ENCODE measurements around the gene ZNF598.

The ZNF598 gene

GRCh38 chr16:1990101-1990350 is 19.6 kb downstream of the ZNF598 start:
- no peak for DNase-seq

DNA sequence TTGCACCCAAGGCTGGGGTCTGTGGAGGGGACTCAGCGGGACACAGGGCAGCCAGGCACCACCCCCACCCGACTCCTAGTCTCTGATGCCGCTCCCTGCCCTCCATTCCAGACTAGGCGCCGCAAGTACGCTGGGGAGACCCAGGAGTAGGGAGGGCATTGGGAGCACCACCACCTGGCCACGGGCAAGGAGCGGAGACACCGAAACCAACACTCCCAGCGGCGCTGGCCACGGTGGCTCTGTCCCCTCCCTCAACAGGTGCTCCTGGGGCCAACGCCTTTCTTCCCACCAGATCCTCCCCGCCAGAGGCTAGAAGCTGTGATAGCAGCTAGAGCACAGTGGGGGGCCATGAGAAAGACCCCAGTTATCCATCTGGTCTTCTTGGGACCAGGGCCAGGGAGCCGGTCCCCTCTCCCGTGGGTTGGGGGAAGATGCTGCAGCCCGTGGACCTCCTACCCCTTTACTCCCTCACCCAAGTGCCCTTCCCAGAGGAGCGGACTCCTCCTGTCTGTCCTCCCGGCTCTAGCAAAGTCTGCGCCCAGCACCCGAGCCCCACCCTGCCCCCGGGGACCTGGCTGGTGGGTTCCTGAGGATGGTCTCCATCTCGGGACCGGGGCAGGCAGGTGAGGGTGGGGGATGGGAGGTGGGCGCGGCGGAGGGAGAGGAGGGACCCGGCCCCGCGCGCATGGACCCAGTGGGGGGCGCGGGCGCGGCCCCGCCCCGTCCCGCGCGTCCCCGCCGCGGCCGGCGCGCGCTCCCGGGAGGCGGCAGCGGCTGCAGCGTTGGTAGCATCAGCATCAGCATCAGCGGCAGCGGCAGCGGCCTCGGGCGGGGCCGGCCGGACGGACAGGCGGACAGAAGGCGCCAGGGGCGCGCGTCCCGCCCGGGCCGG is 20.2 kb downstream of the ZNF598 start, which contains the start of gene SYNGR3:
SYNGR3 (plus strand) TSS at position 762 of the 892 bp plus-strand sequence. CDS start 133 bp downstream, outside the sequence.
- DNase-seq = no peak

DNA sequence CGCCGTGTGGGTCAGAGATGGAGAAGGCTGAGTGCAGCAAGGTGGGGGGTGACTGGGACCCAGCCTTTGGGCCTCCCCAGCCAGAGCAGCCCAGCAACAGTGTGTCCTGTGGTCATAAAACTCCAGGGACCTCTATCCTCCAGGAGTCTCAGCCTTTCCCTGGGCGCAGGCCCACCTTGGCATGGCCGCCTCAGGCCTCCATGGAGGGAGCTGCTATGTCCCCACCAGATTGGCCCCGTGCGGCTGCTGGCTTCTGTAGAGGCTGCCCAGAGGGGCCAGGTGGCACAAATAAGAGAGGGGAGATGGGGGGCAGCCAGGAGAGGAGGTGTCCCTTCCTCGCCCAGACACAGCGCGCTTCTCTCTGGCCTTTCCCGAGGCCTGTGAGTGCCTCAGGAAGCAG is 22.4 kb downstream of the ZNF598 start:
- DNase-seq = no peak

DNA sequence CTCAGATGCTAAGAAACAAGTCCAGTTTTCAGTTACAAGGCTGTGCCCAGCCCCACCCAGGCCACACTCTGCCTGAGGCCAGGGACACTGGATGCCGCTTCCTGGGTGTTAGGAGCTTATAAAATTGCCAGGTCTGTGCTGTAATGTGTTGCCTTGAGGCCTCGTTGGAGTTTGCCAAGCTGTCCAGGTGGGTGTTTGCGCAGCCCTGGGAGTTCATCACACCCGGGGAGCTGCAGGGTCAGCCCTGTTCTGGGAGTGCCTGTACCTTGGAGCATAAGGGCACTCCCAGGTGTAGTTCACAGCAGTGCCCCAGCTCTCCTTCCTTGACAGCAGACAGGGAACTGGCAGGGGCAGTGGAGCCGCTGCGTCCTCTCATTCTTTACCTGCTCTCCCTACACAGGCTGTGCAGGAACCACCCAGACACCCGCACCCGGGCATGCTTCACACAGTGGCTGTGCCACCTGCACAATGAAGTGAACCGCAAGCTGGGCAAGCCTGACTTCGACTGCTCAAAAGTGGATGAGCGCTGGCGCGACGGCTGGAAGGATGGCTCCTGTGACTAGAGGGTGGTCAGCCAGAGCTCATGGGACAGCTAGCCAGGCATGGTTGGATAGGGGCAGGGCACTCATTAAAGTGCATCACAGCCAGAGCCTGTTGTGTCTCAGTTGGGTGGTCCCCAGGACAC is 24.0 kb downstream of the ZNF598 start:
- no peak for DNase-seq

- no peak for DNase-seq
These were observed 25.0 kb downstream of the ZNF598 start for GRCh38 chr16:1984347-1985225.

GRCh38 chr16:1983544-1984346 is 25.9 kb downstream of the ZNF598 start, which contains the start of gene GFER:
GFER (plus strand) TSS chr16:1984193; CDS start chr16:1984219, 26 bp downstream.
- DNase-seq = peak; percentile 72

DNA sequence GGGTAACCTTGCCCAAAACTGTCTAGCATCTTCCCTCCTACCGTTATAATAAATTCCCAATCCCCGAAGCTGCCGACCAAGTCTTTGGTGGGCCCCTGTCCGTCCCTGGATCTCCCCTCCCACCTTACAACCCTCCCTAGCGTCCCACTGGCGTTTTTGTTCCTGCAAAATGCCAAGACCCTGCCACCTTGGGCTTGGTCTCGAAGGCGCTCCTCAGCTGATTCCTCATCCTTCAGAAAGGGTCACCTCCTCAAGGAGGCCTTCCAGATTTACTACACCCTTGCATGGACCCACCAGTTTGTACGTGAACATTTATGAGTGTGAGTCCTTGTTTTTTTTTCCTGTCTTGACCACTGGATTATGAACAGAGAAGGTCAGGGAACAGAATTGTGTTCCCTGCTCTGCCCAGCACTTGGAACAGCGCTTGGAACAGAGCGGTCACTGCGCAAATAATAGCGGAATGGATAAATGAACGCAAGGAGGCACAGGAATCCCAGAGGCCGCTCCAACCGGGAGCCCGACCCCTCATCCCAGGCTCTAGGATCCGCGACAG is 26.6 kb downstream of the ZNF598 start:
- DNase-seq = no peak

DNA sequence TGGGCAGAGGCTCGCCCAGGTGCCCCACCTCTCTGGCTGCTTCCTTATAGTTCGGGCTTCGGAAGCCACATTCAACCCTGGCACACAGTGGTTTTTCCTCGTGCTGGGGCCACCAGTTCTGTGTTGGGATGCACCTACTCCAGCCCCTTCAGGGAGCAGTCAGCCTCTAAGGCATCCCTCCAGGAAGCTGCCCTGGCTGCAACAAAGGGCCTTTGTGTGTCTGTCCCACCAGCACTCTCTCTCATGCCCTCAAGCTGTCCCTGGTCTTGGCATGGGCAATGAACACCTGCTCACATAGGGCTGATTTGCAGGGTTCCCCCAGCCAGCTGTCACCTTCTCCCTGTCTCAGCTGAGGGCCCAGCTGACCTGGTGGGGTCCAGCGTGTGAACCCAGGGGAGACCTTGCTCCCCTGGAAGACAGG is 27.6 kb downstream of the ZNF598 start:
- no peak for DNase-seq

DNA sequence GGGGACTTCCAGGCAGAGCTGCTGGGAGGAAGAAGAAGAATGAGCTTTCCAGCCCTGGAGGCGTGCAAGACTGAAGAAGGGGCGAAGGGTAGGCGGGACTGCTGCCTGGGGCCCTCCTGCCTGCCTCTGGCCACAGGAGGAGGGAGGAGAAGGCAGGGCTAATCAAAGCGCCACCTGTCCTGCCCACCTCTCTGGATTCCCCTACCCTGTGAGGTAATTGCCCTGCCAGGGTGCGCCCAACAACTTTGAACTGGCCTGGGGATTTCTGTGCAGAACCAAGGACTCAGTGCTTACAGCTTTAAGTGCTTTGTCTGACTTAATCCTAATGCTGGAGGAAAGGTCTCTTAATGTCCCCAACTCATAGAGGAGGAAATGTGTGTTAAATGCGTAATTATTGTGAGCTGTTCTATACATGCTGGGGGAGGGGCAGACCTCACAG is 28.2 kb downstream of the ZNF598 start, which contains the start of gene NOXO1:
NOXO1 (minus strand) TSS at position 72 of the 439 bp plus-strand sequence. CDS start 290 bp downstream, outside the sequence.
- no peak for DNase-seq

GRCh38 chr16:1980770-1981087 is 28.9 kb downstream of the ZNF598 start:
- no peak for DNase-seq

- no peak for DNase-seq
These were observed 29.4 kb downstream of the ZNF598 start for GRCh38 chr16:1980030-1980769.

- DNase-seq = no peak
These were observed 30.2 kb downstream of the ZNF598 start for GRCh38 chr16:1979271-1980029.

DNA sequence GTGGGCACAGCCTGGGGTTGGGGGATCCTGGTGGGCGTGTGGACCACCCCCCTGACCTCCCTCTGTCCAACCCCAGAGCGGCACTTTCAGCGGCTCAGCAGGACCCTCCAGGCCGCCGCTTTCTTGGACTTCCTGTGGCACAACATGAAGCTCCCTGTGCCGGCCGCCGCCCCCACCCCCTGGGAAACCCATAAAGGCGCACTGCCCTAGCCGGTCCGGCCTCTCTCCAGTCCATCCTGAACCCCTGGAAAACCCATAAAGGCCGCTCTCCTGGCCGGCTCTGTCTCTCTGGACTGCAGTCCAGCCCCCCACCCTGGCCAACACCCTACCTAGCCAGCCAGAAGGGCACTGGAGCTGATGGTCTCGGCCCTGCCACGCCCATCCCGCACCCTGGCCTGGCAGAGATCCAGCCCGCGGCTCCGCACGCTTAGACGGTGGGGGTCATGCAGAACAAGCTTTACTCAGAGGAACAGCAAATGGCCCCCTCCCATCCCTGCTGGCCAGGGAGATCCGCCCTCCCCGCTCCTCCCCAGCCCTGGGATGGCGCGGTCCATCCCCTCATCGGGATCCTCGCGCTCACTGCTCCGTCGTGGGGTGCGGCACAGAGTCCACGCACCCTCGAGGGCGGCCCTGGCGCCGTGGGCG is 31.0 kb downstream of the ZNF598 start:
- no peak for DNase-seq

GRCh38 chr16:1977875-1978268 is 31.7 kb downstream of the ZNF598 start:
- no peak for DNase-seq

DNA sequence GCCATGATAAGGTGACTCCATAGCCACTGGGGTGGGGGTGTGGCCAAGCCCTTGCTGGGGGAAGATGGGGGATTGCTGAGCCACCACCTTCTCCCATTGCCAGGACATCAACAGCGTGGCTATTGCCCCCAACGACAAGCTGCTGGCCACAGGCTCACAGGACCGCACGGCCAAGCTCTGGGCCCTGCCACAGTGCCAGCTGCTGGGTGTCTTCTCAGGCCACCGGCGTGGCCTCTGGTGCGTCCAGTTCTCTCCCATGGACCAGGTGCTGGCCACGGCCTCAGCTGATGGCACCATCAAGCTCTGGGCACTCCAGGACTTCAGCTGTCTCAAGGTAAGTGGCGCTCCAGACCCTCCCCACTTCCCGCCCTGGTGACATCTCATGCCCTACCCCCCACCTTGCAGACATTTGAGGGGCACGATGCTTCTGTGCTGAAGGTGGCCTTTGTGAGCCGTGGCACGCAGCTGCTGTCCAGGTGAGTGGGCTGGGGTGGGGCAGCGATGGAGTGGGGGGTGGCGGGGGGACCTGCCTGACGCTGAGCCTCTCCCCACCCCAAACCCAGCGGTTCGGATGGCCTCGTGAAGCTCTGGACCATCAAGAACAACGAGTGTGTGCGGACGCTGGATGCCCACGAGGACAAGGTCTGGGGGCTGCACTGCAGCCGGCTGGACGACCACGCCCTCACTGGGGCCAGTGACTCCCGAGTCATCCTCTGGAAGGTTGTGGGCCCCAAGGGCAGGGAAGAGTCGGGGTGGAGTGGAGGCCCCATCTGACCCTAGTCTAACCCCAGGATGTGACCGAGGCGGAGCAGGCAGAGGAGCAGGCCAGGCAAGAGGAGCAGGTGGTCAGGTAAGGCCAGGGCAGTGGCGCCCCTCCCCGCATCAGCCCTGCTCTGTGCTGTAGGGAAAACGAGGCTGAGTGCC is 32.4 kb downstream of the ZNF598 start:
- DNase-seq = no peak

GRCh38 chr16:1976216-1976520 is 33.5 kb downstream of the ZNF598 start:
- DNase-seq = no peak

DNA sequence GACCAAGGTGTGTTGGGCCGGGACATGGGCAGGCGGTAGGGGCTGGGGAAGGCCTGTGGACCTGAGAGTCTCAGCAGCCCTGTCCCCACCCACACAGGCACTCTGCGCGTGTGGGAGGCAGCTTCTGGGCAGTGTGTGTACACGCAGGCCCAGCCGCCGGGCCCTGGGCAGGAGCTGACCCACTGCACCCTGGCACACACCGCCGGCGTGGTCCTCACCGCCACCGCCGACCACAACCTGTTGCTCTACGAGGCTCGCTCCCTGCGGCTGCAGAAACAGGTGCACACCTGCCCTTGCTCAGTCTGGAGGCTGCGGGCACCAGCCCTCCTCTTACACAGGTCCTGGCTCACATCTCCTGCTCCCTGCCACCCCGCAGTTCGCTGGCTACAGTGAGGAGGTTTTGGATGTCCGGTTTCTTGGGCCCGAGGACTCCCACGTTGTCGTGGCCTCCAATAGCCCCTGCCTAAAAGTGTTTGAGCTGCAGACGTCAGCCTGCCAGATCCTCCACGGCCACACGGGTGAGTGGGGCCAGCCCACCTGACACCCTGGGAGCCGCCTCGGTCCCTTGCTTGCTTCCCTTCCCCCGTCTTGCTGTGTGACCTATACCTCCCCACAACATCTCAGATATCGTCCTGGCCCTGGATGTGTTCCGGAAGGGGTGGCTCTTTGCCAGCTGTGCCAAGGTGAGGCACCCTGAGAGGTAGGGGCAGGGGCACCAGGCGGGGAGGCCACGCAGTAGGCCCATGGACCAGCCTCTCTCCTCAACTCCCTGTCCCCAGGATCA is 34.0 kb downstream of the ZNF598 start:
- DNase-seq = no peak
